NCI-H2107 treated with DMSO at 0.1 percent for 48 hours (cell line): ENCODE data around the gene NRDC.
"Not testable (repeated sequence)": the region's sequence is repeated elsewhere in the genome, so short reads cannot be mapped to it uniquely, and the experiment has no call there.

Experiments used
- DNase-seq: peaks from one replicate; lab custom pipeline; 2025; ENCODE audit not compliant: unreplicated experiment; lab: John Stamatoyannopoulos, UW

The NRDC gene

DNA sequence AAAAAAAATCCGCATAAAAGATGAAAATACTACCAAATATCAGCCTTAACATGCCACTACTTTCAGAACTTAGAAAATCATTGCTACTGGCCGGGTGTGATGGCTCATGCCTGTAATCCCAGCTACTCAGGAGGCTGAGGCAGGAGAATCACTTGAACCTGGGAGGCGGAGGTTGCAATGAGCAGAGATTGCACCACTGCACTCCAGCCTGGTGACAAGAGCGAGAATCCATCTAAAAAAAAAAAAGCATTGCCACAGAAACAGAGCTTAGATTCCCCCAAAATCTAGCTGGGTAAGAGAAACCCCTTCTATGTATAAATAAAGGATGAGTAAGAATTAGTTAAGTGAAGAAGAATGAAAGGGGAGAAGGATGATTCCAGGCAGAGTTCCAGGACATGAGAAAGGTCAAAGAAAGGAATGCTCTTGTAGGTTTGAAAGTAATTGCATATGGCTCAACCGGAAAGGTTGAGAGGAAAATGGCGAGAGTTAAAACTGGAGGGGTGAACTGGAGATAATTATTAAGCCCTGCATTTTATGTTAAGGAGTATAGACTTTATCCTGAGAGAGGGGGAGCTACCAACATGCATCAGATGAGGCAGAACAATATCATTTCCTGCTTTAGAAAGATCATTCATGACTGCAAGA lies 19.7 kb upstream of the NRDC start:
- DNase-seq: no peak

DNA sequence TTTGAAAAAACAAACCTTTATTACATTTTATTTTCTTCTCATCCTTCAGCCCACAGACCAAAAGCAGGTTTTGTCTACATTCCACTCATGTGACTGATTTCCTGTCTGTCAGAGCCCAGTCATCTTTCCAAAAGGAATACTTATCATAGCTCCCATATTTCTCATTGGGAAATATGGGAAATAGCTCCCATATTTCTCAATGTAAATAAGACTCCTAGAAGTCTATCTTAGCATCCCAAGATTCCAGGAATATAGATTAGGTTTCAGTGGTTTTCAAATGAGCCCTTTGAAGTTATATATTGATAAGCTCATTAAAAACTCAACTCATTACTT lies 19.1 kb upstream of the NRDC start:
- DNase-seq: no peak

DNA sequence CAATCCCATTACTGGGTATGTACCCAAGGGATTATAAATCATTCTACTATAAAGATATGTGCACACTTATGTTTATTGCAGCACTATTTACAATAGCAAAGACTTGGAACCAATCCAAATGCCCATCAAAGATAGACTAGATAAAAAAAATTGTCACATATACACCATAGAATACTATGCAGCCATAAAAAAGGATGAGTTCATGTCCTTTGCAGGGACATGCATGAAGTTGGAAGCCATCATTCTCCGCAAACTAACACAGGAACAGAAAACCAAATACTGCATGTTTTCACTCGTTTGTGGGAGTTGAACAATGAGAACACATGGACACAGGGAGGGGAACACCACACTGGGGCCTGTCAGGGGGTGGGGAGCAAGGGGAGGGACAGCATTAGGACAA lies 16.2 kb upstream of the NRDC start:
- DNase-seq: not testable (repeated sequence)

DNA sequence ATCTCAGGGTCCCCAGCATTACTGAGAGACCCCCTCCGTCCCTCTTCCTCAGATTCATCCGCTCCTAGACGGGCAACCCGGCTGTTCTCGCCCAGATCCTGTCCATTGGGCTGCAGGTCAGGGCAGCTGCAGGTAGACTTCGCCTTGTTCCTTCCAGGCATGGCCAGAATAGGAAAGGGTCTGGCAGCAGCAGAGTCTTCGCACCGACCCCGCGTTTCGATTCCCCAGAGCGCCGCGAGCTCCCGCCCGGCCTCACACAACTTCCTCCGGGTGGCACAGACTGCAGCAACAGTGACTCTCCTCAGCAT lies 265 bp downstream of the NRDC start:
- no peak for DNase-seq

DNA sequence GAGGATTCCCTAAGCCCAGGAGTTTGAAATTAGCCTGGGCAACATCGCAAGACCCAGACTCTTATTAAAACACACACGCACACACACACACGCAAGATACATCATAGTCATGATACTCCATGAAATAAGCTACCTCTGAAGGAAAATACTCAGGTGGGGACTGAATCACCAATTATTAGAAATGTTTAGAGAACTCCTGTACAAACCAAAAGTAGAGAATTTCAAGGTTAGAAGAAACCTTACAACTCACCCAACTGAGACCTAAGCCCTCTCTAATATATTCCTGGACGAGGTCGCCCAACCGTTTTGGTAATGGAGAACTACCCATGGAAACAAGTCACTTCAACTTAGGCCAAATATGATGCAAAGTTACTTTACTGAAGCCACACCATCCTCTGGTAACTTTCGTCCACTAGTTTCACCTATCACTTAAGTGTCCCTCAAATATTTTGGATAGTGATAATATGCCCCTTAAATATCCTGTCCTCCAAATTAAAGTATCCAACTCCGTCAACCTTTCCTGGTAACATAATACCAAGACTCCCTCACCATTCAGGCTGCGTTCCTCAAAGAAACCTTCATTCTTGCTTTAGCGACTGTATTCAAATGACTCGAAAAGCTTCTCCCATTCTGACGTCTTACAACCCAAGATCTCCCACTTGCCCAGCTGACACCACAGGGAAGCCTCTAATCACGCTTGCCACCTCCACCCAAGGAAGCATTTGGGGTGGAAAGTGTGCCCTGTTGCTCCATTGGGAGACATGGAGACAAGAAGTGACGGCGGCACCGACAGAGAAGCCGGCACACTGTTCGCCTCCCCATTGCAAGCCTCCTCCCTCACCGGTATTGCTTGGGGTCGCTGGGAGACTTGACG lies 856 bp downstream of the NRDC start:
- no peak for DNase-seq

DNA sequence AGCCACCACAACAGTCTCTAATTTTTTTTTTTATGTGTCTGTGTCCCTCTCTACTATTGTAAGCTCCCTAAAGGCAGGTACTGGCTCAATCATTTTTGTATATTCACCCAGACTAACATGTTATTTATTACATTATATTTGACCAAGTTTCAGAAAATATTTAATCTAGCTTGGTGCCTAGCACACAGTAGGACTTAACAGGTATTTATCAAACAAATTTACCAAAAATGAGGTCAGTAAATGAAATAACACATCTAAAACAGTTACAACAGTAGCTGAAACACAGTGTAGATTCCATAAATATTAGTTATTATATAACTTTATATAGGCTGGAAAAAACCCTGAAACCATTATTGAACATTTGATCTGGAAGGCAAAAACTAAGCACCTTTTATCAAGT lies 2.7 kb downstream of the NRDC start:
- DNase-seq: no peak

DNA sequence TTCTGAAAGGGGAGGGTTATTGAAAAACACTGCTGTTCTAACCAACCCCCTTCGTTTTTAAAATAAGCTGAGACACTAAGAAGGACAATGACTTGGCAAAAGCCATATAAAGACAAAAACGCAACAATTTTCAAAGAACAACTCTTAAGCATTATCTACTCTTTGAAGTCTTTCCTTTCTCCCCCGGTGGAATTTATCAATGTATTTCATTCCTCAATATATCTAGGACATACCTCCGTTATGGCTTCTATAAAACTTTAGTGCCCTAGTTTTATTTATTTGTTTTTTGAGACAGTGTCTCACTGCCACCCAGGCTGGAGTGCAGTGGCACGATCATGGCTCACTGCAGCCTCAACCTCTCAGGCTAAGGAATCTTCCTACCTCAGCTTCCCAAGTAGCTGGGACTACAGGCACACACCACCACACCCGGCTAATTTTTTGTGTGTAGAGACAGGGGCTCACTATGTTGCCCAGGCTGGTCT lies 3.2 kb downstream of the NRDC start:
- no peak for DNase-seq

DNA sequence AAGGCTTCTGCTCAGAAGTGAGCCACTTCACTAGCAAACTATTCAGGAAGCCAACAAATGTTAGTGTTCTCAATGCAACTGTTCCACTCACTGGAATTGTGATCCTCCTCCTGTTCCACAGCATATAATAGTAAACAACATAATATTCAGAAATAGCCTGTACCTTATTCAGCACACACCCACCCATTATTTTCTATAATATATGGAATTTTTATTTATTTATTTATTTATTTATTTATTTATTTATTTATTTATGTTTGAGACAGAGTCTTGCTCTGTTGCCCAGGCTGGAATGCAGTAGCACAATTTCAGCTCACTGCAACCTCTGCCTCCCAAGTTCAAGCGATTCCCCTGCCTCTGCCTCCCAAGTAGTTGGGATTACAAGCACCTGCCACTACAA lies 5.3 kb downstream of the NRDC start:
- DNase-seq: not testable (repeated sequence)

DNA sequence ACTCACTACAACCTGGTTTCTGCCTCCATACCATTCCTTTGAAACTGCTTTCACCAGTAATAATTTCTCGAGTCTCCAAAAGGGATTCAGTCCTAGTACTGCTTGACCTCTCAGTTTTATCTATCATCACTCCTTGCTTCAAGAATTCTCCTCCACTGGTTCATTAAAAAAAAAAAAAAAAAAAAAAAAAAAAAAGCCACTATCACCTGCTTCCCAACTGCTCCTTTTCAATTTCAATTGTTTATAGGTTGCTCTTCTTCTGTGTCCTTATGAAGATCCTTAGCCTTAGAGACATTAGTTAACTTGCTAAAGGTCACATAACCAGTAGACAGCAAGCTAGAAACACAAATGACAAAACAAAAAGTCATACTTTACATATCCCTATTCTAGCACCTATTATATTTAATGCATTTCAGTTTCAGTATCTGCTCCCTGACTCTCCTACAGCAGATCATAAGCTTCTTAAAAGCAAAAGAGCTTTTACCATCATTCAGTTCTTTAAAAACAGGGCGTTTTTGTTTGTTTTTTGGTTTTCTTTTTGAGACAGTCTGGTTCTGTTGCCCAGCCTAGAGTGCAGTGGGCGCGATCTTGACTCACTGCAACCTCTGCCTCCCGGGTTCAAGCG lies 7.1 kb downstream of the NRDC start:
- no peak for DNase-seq

DNA sequence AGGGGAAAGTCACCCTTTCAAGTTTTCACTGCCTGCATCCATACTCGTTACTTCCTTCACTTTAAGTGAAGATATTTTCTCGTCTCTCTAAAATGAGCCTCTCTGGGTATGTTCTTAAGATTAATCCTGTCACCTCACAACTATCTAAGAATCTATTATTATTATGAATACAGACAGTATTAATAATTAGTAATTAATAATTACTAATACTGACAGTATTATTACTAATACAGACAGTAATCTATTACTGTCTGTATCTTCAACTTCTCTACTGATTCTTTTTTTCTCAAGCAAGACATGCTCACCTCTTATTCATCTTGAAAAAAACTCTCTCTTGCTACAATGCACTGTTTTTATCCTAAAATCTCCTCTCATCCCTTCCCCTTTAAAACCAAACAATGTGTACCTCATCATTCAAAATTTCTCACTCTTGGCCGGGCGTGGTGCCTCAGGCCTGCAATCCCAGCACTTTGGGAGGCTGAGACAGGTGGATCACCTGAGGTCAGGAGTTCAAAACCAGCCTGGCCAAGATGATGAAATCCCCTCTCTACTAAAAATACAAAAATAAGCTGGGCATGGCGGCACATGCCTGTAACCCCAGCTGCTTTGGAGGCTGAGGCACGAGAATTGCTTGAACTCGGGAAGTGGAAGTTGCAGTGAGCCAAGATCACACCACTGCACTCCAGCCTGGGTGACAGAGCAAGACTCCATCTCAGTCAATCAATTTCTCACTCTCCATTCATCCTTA lies 7.8 kb downstream of the NRDC start:
- DNase-seq: no peak

DNA sequence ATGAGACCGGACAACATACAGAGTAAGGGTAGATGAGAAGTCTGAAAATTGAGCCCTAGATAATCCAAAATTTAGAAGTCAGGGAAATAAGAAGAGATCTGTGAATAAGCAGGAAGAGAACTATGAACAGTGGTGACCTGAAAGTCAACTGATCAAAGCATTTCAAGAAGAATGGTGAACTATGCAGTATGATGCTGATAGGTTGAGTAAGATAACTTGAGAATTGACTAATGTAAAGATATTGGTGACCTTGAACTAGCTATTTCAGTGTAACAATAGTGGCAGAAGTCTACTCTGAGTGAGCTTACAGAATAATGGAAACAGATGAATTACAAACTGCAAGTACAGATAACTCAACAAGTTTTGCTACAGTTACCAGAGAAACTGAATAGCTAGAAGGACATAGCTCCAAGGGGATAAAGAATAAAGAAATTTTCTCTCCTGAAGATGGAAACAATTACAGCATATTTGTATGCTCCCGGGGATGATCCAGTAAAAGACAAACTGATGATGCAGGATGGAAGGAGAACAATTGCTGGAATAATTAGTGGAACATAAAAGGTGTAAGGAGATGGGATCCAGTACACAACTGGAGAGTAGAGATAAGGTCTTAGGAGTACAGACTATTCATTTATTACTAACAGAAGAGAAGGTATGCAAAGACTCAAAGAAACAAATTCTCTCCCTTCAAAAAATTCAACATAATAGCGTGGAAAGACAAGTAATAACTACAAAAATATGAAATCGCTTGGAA lies 10.9 kb downstream of the NRDC start:
- DNase-seq: no peak

DNA sequence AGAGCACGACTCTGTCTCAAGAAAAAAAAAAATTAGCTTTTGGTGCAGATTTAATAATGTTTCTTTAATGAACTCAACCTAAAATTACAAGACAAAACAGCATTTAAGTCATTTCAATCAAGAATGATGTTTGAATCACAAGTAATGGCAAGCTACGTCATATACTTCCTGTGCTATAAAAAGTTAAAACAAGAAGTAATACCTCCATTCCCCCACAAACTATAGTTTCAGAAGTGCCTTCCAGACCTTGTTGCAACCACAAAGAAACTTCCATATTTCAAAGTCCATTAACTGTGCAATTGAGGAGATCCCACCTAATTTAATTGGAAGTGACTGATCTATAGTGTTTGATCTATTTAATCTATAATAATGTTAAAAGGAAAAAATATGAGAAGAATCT lies 15.1 kb downstream of the NRDC start:
- no peak for DNase-seq

DNA sequence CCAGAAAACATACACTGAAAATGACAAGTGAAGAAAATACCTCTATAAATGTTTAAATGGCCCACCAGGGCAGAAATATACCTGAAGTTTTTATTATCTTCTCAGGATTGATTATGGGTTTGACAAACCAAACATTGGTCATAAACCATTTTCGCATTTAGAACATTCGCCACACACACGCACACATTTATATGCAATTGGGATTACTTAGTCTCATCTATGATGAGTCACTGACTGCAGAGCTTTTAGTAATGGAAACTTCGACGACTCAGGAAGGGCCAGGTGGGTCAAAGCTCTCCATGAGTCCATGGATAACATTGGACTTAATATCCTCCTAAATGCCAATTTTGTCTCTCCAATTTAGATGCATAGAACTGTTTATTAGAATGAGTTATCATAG lies 16.9 kb downstream of the NRDC start:
- no peak for DNase-seq

DNA sequence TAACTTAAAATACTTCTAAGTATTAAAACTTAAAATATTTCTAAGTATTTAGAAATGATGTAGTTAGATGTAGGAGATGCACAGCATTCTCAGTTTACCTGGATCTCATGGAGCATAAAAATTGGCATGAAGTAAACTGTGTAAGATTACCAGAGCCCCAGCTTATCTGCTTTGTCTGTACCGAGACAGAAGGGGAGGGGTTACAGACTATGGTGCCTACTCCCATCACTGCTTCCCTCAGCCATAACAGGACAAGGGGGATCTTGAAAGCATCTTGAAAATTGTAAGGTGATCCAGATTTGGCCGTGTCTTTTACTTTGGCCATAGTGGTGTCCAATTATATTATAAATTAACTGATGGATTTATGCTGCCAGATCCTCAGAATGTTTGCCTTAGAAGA lies 18.8 kb downstream of the NRDC start:
- DNase-seq: no peak

DNA sequence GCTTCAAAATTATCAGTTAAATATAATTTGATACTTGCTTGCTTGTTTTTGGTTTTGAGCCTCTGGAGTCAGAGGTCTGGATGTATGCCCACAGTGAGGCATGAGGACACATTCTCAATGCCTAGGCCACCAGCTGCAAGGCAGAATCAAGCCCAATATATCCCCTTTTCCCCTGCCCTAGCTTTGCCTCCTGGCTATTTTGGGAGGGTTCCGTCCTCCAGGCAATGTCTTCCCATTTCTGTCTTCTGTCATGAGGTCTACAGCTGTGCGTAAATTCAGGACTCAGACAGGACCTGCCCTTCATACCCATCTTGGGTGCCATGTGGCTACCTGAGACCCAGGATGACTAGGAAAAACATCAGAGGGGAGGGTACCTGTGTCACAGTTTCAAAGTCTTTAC lies 19.2 kb downstream of the NRDC start:
- DNase-seq: no peak

DNA sequence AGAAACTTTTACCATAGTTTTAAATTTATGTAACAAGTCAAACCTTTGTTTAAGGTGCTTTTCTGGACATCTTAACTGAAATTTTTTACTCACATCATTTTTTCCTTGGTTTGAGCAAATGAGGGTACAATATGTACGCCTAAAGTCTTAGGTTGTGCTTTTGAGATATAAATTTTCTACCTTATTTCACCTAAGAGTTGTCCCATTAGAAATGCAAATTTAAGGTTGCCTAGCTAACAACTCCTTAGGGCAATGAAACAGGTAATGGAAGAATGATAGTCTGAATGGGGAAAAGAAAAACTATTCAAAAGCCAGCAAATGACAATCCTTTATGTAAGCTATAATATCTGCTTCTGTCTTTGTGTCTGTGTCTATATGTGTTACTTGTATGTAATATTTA lies 19.6 kb downstream of the NRDC start:
- DNase-seq: no peak

DNA sequence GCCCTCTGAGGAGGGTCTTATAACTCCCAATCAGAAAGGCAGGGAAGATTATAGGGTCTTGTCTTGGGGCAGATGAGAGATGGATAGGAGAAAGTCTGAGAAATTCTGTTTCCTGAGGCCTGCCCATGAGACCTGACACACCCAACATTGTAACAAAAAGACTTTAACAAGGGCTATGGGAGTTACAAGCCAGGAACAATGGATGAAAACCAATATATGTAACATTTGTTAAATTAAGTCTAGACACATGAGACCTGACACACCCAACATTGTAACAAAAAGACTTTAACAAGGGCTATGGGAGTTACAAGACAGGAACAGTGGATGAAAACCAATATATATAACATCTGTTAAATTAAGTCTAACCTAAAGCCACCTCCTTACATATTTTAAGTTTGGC lies 21.8 kb downstream of the NRDC start:
- no peak for DNase-seq

DNA sequence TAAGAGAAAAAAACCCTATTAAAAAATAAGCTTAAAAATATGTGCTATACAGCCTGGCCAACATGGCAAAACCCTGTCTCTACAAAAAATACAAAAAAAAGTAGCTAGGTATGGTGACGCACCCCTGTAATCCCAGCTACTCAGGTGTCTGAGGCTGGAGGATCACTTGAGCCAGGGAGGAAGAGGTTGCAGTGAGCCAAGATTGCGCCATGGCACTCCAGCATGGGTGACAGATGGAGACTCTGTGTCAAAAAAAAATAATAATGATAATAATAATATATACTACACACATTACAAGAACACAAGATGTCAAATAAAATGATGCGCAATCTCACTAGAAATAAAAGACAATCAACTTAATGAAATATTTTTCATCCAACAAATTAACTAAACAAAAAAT lies 22.9 kb downstream of the NRDC start:
- no peak for DNase-seq

DNA sequence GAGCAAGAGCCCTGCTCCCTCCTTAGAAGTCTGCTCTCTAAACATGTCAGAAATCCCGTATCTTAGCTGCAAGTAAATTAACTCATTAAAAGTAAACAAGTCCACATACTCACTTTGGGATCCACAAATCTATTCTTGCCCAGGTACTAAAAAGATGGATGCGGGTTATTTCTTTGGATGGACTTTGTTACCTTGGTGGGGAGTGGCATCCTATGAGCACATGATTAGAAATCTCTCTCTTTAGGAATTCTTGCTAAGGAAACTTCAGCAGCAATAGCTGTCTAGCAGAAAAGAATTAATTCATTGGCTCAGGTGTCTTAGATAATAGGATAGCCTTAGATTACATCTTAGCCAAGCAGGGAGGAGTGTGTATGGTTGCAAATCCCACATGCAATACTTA lies 25.2 kb downstream of the NRDC start:
- no peak for DNase-seq

DNA sequence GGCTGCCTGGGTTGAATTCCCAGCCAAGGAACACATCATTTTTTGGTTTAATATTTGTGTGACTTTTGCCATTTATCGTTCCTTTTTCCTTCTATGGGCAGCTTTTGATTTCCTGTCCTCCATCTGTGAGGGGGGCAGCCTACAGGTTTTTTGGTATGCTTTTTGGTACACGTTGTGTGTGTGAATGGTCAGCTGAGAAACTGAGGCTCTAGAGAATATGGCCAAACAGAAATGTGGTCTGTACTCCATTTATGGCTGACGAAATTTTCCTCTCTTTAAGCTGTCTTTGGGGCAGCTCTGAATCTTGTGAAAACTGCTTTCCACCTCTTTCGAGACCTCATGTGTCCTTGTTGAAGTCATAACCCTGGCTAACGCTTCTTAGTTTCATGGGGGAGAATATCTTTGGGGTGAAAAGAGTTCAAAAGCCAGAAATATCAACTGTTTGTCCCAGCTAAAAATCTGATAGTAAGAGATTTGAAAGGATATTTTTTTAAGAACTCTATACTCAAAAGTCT lies 26.6 kb downstream of the NRDC start:
- no peak for DNase-seq
